Activated effector memory CD4-positive, alpha-beta T cell treated with Interleukin-2 at 50 U/mL for 16 hours (primary cell): Measurements from ENCODE around the gene BANK1.

ENCODE experiments used
- DNase-seq: peaks from one replicate; pipeline ENCODE4 v3.0.0-alpha.2; 2020

The BANK1 gene

DNA sequence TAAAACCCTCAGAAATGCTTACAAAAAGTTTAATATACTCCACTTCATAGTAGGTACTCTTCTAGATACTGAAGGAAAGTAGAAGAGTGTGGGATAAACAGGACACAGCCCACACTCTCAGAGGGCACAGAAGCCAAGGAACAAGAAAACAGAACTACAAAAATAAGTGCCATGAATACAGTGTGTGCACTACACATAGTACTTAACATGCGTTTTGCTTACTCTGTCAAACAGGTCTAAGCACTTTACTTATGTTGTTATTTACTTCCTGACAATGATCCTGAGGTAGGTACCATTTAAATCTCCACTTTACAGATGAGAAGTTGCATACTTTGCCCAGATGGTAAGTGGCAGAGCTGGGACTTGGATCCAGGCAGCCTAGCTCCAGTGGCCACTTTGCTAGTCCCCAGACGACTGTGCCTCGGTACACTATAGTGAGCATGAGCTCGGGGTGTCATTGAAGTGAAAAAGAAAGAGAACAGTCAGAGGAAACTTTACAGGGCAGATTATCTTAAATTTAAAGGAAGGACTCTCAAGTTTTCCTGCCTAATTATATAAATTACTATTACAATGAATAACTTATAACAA, 120.3 kb downstream of the BANK1 start:
- no peak for DNase-seq

DNA sequence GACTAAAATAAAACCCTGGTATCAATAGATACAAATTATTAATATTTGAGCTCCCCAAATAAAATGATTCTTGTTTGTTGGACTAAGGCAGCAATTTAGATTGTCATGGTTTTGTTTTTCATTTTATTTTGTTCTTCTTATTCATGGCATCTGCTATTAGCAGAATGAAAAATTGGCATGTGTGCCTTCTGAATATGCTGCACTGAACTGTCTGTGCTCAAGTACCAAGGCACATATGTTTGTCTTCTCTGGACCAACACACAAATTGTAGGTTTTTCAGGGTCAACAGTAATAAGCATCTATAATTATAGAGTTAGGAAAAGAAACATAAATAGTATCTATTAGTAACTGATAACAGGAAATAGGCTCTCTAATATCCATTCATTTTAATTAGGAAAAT, 121.1 kb downstream of the BANK1 start:
- no peak for DNase-seq

DNA sequence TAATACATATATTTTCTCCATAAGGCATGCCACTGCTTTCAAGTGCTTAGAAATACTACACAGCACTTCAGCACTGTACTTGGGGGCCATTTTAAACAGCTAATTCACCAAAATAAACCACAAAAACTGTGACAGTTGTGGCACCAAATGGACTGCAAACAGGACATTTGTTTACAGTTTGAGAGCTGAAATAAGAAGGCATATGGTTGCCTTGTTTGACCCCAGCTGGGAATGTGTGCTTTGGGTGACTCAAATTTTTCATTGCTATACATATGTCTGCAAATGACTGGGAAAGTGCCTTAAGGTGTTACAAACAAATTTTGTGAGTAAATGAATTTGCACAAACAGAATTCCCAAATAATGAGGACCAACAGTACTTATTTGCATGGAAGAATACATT, 124.2 kb downstream of the BANK1 start:
- DNase-seq, result no peak

DNA sequence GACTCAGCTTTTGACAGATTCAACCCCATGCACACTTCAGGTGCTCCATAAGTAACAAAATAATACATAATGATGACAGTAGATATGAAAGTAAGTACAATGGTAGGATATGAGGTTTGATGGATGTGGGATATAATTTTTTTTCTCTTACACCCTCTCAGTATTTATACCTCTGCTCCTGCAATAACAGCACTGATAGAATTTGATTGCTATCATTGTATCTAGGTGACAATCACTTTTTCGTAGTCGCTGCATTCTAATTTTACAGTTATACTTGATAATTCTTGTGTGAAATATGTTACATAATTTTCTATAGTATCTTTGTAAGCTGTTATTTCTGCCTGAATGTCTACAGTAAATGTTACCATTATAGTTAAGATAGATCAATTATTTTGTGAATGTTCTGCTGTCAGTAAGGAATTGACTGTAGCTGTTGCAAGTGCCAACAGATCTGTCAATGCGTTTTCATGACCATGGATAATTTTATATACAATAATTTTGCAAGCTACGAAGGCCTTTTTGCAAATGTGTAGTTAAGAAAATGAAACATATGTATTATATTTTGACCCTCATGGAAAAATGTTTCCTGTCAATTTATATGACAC, 128.9 kb downstream of the BANK1 start:
- no peak for DNase-seq

DNA sequence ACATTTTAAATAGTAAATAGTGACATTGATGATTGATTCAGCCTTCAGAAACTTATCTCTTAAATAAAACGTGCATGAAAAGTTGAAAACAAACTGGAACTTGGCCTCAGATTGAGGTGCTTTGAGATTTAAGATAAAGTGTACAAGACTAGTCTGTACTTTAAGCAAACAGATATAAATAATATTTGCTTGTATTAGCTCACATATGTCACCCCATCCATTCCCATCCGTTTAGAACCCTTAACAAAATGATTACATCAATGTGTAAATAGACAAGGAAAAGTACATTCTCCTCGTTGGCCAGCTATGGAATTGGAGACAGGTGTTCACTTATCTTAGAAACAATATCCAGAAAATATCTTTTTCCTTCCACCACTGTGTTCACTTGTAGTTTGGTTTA, 130.8 kb downstream of the BANK1 start:
- DNase-seq, result no peak

DNA sequence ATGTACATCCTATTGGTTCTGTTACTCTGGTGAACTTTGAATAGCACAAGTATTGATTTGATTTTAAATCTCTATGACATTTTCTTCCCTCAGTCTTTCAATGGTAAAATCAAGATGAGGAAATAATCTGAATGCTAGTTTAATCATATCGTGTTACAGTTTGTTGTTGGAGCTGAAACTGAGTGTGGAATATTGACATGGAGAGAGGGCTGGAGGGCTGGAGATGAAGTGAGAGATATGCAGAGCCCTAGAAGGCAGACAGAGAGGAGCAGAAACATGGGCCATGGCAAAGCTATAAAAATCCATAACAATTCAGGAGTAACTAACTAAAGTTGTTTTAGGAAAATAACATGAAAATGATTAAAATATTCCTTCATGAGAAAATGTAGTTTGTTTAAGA, 141.1 kb downstream of the BANK1 start:
- DNase-seq, result no peak

DNA sequence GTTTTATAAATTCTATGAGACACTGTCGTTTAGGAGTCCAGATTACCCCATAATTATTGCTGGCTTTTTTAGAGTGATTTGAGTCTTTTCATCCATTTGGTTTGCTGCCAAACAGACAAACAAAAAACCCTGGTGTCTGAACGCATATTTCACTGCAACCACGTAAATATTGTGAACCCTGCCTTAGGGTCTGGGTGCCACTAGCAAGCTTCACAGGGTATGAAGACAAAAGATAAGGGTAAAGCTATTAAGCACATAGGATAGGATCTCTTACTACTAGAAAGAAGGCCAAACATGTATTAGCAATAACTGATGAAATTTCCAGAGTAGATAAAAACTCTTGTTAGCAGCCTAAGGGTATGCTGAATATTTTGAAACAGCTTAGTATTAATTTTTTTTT, 143.3 kb downstream of the BANK1 start:
- no peak for DNase-seq

DNA sequence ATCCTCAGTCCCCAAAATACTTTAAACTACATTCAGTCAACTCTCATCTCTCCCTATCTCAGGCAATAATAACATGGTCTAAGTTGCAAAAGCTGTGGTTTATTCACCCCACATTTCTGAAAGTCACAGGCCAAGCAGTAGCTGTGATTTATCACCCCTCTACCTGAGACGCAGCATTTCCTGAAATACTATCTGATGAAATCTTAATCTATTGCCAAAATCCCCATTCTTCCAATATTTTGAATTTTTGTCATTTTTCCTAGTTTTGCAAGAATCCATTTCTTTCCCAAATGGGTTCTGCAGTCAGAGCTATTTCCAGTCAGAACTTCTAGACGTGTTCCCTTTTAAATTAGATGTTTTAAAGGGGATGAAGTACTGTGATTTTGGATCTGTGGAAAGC, 148.3 kb downstream of the BANK1 start:
- no peak for DNase-seq

DNA sequence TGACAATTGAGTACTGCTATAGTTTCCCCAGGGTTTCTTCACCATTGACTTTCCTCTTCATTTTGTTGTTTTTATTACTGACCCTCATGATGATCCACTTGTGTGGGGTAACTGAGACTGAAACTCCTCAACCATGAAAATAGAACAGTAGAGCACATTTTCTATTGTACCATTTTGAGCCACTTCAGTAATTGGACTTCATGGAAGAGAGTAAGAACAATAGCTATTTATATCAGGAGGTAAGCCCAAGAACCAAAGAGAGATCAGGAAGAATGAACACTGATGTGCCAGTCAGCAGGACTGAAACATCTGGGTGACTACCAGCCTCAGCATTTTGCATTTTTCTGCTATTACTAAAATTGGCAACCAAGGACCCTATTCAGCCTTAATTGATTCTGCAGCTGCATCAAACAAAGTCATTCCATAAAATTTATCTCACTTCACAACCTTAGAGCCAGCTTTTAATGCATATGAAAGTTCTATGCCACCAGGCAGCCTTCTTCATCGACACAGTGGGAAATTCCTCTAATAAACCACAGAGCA, 151.4 kb downstream of the BANK1 start:
- no peak for DNase-seq

DNA sequence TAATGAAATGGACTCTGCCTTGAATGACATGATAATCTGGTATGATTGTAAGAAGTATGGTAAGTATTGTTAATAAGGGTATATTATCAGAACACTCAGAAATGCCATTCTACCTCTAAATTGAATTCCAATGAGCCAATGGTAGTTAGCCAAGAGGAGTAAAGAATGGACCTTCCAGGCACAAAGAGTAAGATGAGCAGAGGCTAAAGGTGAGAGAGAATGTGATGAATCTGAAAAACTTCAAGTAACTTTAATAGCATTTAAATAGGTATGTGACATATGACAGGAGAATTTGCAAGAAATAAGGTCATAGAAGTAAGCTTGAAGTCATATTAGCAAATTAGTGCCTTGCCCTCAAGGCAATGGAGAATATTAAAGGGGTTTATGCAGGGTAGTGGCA, 152.4 kb downstream of the BANK1 start:
- no peak for DNase-seq

DNA sequence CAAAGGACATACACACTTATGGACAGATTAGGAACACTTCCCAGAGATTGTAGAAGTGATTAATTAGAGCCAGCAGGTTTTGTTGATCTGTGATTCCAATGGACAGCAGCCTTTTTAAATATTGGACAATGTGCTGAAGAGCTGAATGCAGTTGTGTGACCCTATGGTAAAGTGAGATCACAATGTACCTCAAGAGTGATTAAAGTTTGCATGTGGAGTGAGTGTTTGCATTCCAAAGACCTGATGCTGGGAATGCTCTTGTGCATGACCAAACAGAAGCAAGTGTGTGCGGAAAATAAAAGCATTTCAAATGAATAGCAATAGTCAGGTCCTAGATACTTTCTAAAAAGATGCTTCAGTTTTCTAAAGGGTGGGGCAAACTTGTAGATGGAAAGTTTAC, 154.1 kb downstream of the BANK1 start:
- no peak for DNase-seq

DNA sequence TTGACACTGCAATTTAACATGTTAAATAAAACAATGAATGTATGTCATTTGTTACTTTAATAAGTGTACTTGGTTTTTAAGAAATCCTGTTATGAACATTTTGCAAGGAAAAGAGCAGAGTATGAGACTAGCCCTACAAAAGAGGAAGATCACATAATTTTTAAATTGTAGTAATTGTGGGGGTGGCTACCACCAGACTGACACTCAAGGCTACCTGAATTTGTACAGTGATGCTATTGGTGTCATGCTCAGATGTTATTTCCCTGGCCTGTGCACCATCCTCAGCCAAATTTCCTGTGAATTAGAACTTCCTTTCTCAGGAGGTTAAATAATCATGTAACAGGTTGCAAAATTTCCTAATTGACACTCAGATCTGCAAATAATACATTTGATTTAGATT, 157.5 kb downstream of the BANK1 start:
- DNase-seq, result no peak

DNA sequence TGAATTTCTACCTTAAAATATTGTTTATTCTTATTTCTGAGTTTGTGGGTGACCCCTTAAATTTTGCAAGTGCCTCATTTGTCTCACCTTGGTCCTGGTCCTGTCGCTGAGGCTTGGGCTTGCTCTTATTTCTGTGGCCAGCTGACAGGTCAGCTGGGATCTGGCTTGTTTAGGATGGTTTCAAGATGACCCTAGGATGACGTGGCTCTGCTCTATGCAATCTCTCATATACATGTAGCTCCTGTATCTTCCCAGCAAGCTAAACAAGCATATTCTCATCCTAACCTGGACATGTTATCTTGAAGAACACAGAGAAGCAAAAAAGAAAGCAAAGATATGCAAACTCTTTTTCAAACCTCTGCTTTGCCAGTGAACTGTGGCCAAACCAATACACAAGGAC, 158.4 kb downstream of the BANK1 start:
- DNase-seq, result no peak

DNA sequence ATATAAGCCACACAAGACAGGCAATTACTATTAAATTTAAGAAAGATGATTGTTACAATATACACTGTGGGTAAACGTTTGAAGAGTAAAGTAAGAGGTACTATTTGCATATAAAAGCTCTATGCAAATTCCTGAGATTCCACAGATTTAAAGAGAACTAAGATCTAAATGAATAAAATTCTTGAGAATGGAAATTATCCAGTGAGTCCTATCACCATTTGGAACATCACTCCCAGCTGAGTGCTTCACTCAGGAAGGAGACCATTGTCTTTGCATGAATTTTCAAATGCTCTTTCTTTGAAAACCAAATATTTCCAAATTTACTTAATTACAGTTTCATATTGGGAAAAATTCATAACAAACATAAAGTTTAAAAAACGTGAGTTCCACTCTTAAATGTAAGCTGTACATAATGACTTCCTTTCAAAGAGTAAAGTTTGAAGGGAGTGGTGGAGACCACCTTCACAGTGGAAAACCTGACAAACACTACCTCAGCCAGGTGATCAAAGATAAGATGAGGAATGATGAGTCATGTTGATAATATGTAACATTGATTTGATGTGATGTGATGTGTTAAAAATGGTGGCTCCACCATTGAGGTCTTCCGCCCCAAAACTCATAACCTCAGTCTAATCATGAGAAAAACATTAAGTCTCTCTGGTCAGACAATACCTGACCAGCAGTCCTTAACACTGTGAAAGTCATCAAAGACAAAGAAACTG, 159.9 kb downstream of the BANK1 start:
- no peak for DNase-seq

DNA sequence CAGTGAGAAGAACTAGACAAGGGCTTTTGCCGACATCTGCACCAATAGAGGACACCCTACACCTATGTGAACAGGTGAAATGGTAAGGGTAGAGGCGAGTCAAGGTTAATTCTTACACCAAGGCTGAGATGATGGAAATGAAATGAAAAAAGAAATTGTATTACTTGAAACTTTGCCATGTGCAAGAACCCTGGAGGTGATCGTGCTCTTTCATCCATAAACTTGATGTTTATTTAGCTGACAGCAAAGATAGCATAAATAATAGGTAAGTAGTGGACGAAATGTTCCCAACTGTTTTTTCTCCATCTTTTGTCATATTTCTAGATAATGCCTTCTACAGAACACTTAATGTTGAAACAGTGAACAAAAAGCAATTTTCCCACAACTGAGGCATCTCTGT, 162.5 kb downstream of the BANK1 start:
- no peak for DNase-seq

DNA sequence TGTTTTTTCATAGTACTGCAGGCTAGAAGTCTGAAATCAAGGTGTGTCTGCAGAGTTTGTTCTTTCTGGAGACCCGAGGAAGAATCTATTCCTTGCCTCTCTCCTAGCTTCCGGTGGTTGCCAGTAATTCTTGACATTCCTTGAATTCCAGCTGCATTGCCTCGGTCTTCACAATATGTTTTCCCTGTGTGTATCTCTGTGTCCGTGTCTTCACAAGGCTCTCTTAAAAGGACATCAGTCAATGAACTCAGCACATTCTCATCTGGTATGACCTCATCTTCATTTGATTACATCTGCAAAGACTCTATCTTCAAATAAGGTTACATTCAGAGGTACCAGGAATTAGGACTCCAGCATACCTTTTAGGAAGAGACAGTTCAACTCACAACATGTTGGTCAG, 163.4 kb downstream of the BANK1 start:
- DNase-seq, result no peak

DNA sequence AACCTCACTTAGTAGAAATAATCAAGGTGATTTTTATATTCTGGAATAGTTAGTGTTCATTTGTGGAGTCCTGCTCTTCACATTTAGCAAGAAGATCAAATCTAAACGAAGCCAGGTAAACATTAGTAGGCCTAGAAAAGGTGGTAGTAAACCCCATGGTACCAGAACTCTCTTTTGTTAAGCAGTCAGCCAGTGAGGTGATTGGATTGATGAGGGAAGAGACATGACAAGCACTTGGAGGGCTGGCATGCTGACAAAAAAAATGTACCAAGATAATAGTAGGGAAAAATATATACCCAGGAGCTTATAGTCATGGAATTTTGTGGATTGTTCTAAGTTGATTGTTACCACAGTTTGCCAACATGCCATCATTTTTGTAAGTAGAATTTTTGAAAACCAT, 163.8 kb downstream of the BANK1 start:
- DNase-seq, result no peak

DNA sequence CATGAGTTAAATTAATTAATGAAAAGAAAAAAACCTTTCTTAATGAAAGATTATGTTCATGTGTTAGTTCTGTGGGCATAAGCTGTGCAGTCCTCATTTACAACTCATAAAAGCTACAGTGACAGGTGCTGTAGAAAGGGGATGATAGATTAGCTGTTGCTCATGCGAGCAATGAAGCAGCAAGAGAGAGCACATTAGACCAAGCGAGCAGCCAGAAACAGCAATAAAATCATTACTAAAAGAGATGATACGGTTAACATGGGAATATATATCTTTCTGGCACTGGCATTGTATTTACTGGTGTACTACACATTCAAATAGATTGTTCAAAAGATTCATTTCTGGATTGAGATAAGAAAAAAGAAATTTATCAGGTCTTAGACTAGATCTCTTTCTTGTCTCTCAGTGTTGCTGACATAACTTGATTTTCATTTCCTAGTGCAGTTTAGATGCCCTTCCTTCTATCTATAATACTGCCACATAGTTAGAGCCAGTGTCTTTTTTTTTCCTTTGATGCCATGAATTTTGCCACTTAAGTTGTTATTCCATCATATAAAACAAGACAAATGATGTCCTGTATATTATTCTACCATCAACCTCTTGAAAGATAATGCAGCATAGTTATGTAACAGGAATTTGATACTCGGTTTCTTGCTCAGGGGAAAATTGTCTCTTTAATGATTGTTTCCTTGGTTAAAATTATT, 164.6 kb downstream of the BANK1 start:
- DNase-seq, result no peak

DNA sequence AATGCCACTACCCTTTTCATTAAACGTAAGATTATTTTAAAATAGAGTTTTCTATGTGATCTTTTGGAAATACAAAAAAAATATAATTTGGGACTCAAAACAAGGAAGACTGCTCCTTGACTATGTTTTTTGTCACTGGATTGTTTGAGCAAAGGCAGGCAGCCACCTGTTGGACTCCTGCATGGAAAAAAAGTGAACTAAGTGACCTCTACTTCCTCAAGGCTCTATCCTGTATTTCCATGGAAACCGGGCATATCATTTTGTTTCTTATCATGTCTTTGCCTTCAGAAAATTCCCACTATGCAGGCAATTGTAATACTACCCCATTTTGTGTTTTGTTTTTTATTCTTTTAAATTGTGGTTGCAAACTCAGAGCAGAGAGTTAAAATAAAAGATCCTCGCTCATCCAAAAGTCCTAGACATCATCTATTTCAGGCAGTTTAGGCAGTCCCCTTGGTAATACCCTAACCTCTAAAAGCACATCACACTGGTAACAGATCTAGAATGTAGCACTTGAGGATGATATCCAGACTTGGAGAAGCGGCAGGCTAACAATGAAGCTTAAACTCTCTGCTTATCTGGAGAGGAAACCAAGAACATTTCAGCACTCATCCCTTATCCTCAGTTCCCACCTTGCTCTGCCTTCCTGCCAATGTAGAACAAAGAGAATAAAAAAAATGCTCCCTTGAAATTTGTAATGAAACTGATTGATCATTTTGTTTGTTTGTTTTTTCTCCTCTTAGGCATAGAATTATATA, 165.7 kb downstream of the BANK1 start:
- no peak for DNase-seq

DNA sequence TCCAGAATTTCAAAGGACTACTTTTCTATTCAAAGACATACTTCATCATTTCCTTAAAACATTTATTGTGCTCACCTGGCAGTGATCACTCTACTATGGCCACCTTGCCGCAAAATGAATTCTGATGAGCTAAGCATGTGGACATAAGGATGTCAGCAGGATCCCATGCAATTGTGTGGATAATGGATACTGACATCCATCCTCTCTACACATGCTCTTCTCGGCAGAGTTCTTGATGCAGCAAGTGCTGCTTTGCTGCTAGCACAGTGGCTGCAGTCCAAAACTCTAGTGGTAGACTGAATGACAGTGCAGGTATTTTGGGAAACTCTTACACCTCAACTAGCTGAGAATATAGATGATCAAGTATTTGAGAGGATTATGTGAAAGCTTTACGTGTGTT, 168.0 kb downstream of the BANK1 start:
- DNase-seq, result no peak

DNA sequence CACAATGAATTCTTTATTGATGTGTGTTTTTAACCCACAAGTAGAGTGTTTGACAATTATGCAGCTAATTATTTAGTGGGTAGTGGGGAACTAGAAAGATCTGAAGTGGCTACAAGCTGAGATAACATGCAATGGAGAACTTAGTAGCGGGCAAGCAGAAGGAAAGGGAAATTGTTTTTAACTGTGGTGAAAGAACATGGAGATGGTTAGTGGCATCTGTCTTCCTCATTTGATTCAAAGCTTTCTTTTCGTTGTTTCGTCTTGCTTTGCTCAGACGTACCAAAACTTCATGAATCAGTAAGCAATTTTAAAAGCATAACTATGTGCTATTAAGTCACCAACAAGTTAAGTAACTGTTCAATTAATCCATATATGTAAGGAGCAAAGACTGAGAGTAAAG, 169.9 kb downstream of the BANK1 start:
- DNase-seq, result no peak

DNA sequence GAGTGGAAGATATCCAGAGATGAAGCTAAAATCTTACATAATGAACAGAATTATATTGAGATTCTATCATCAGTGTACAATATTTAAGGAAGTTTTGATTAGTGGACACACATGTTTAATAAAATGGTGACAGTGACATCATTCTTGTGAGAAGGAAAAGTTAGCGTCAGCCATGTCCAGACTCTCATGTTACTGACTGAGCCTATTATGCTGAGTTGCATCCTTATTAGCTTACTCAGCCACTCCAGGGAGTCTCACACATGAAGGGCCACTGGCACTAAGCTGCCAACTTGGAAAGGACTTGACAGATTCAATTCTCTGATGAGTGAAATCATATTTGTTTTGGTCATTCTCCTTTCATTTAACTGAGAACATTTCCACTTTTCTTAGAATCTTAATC, 170.6 kb downstream of the BANK1 start:
- DNase-seq, result no peak

DNA sequence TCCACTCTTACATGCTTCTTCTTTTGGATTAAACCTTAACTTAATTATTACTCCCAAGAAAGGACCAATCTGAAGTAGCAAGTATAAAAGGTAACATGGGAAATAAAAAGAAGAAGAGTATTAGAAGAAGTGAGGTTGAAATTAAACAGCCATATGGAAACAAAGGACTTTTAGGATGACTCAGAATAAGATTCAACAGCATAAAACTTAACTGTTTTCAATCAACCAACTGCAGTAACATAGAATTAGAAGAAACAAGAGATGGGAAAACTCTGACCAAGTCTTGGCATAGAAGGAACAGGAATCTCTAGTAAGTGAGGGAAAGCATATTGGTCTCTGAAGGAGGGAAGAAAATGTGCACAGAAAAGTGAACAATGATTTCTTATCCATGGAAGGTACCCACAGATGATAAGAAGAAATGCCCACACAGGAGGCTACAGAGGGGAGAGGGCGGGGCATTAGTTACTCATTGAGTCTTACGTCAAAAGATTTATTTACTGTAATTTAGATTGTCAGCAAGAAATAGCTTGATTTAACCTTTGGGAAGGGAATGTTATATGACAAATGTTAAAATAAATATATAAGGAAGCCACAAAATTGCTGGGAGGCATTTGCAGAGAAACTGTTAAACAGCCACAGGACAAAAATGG, 177.3 kb downstream of the BANK1 start:
- no peak for DNase-seq
